GM18858 (cell line): ENCODE measurements around the gene MAMLD1.

Source experiments
- ATAC-seq: cut with Tn5 transposase; IDR thresholded peaks from one replicate; pipeline ENCODE4 v1.9.1; 2021; ENCODE audit not compliant: unreplicated experiment

The MAMLD1 gene

DNA sequence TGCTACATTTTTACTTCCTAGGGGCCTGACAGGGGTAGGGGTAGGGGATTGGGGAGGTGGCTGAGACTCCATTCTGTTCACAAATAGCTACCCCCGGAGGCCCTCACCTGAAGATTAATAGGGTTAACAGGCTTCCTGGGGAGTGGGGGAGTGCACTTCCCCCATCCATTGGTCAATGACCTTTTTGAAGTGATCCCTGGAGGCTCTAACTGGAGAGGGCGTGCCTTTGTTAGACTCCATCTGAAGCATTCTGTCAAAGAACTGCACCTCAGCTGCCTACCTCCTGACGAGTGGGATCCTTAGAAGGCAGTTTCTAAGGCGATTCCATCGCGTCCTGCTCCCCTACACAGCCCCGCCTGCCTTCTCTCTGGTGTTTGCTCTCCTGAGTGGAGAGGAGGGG is 195.3 kb downstream of the MAMLD1 start:
- ATAC-seq, result no peak
